HEK293 (cell line): ENCODE results near the gene DNAH8.

Experiments used
- CTCF ChIA-PET: fragments of 350-600 bp; formaldehyde crosslinking; extraction: SDS; loops from one replicate; lab custom pipeline; 2021; ENCODE audit warnings: antibody characterized with exemption; lab: Yijun Ruan, JAX
- POLR2A ChIA-PET: fragments of 300-600 bp; formaldehyde crosslinking; extraction: SDS; loops from one replicate; lab custom pipeline; 2020; ENCODE audit warnings: antibody characterized with exemption, inconsistent platforms; lab: Yijun Ruan, JAX
- H3K27ac ChIP-seq: fragments of 200-500 bp; sonication (Bioruptor generic); 2 replicates; pipeline ENCODE4 v1.5.1; 2014; ENCODE audit warnings: low read depth, low read length, control low read depth, inconsistent platforms; ENCODE audit errors: extremely low read depth
- H3K36me3 ChIP-seq, 2 experiments: fragments of 200-500 bp in 1 of 2; sonication (Bioruptor generic) in 1 of 2; 1 replicate in 1 of 2; 2 replicates in 1 of 2; pipeline ENCODE4 v1.5.1; 2014 to 2017; ENCODE audit warnings: inconsistent platforms in 2 of 2, low read length in 2 of 2; ENCODE audit not compliant: control insufficient read depth in 2 of 2, insufficient read depth in 1 of 2
- H3K4me1 ChIP-seq: fragments of 200-500 bp; sonication (Bioruptor generic); 2 replicates; pipeline ENCODE4 v1.5.1; 2014; ENCODE audit warnings: mild to moderate bottlenecking, low read length, inconsistent platforms; ENCODE audit not compliant: control insufficient read depth, insufficient read depth
- H3K4me3 ChIP-seq: 2 replicates; pipeline ENCODE4 v1.5.1; 2011; ENCODE audit warnings: low read depth, mild to moderate bottlenecking, control low read depth, low read length, moderate library complexity
- H3K9me3 ChIP-seq: fragments of 200-500 bp; sonication (Bioruptor generic); 2 replicates; pipeline ENCODE4 v1.5.1; 2014; ENCODE audit warnings: low read depth, low read length, inconsistent platforms; ENCODE audit not compliant: control insufficient read depth, insufficient read depth
- GLI4 ChIP-seq: fragments of 450-650 bp; formaldehyde crosslinking; IDR thresholded peaks from 2 replicates; pipeline ENCODE4 v1.5.1; 2016; ENCODE audit warnings: missing biosample characterization, missing genetic modification characterization
- OSR2 ChIP-seq: fragments of 450-650 bp; formaldehyde crosslinking; IDR thresholded peaks from 2 replicates; pipeline ENCODE4 v1.5.1; 2016; ENCODE audit warnings: missing biosample characterization, missing genetic modification characterization
- PRDM1 ChIP-seq: fragments of 450-650 bp; formaldehyde crosslinking; IDR thresholded peaks from 2 replicates; pipeline ENCODE4; 2016; ENCODE audit warnings: missing biosample characterization, missing genetic modification characterization
- PRDM6 ChIP-seq: fragments of 450-650 bp; formaldehyde crosslinking; IDR thresholded peaks from 2 replicates; pipeline ENCODE4 v1.5.1; 2017; ENCODE audit warnings: missing biosample characterization, missing genetic modification characterization
- SCRT2 ChIP-seq: fragments of 450-650 bp; formaldehyde crosslinking; IDR thresholded peaks from 2 replicates; pipeline ENCODE4 v1.5.1; 2016; ENCODE audit warnings: missing biosample characterization, missing genetic modification characterization
- SETDB1 ChIP-seq: IDR thresholded peaks from one replicate; pipeline ENCODE4 v1.6.1; 2017; ENCODE audit warnings: mild to moderate bottlenecking, low read length, moderate library complexity, mixed read lengths; ENCODE audit not compliant: insufficient read length
- TCF7L2 ChIP-seq: IDR thresholded peaks from 2 replicates; pipeline ENCODE4 v1.6.1; 2011; ENCODE audit warnings: low read depth, mild to moderate bottlenecking, inconsistent platforms, low read length, moderate library complexity, borderline replicate concordance
- TRIM28 ChIP-seq: IDR thresholded peaks from 2 replicates; pipeline ENCODE4 v1.6.1; 2011; ENCODE audit warnings: low read length, control low read depth, borderline replicate concordance
- ZBTB11 ChIP-seq: fragments of 450-650 bp; formaldehyde crosslinking; conservative IDR thresholded peaks from 2 replicates; pipeline ENCODE4 v1.5.1; 2016; ENCODE audit warnings: low read depth, missing biosample characterization, missing genetic modification characterization
- ZBTB49 ChIP-seq: fragments of 450-650 bp; formaldehyde crosslinking; IDR thresholded peaks from 2 replicates; pipeline ENCODE4 v1.5.1; 2016; ENCODE audit warnings: missing biosample characterization, missing genetic modification characterization, low read depth
- ZFP69B ChIP-seq: fragments of 450-650 bp; formaldehyde crosslinking; IDR thresholded peaks from 2 replicates; pipeline ENCODE4 v1.5.1; 2016; ENCODE audit warnings: missing biosample characterization, missing genetic modification characterization
- ZNF112 ChIP-seq: fragments of 450-650 bp; formaldehyde crosslinking; IDR thresholded peaks from 2 replicates; pipeline ENCODE4 v1.5.0; 2017; ENCODE audit warnings: missing biosample characterization, missing genetic modification characterization
- ZNF138 ChIP-seq: fragments of 450-650 bp; formaldehyde crosslinking; IDR thresholded peaks from 2 replicates; pipeline ENCODE4 v1.5.1; 2016; ENCODE audit warnings: missing biosample characterization, missing genetic modification characterization, borderline replicate concordance
- ZNF146 ChIP-seq: fragments of 450-650 bp; formaldehyde crosslinking; IDR thresholded peaks from 2 replicates; pipeline ENCODE4 v1.5.1; 2016; ENCODE audit warnings: missing biosample characterization, missing genetic modification characterization
- ZNF155 ChIP-seq: fragments of 450-650 bp; formaldehyde crosslinking; IDR thresholded peaks from 2 replicates; pipeline ENCODE4 v1.5.1; 2016; ENCODE audit warnings: missing biosample characterization, missing genetic modification characterization
- ZNF184 ChIP-seq: fragments of 450-650 bp; IDR thresholded peaks from 2 replicates; pipeline ENCODE4 v1.5.1; 2018; ENCODE audit warnings: missing biosample characterization, mild to moderate bottlenecking, missing genetic modification characterization
- ZNF2 ChIP-seq: fragments of 450-650 bp; formaldehyde crosslinking; IDR thresholded peaks from 2 replicates; pipeline ENCODE4 v1.5.1; 2016; ENCODE audit warnings: missing biosample characterization, missing genetic modification characterization
- ZNF221 ChIP-seq: fragments of 450-650 bp; formaldehyde crosslinking; IDR thresholded peaks from 2 replicates; pipeline ENCODE4 v1.5.1; 2017; ENCODE audit warnings: missing biosample characterization, missing genetic modification characterization, borderline replicate concordance
- ZNF324 ChIP-seq: fragments of 450-650 bp; formaldehyde crosslinking; IDR thresholded peaks from 2 replicates; pipeline ENCODE4 v1.5.1; 2016; ENCODE audit warnings: missing biosample characterization, missing genetic modification characterization
- ZNF529 ChIP-seq: fragments of 450-650 bp; formaldehyde crosslinking; IDR thresholded peaks from 2 replicates; pipeline ENCODE4 v1.5.1; 2017; ENCODE audit warnings: missing genetic modification characterization, missing biosample characterization; ENCODE audit not compliant: insufficient replicate concordance
- ZNF629 ChIP-seq: fragments of 450-650 bp; formaldehyde crosslinking; IDR thresholded peaks from 2 replicates; pipeline ENCODE4 v1.5.1; 2017; ENCODE audit warnings: missing biosample characterization, missing genetic modification characterization
- ZNF654 ChIP-seq: fragments of 450-650 bp; formaldehyde crosslinking; IDR thresholded peaks from 2 replicates; pipeline ENCODE4 v1.5.1; 2016; ENCODE audit warnings: low read depth, missing biosample characterization, missing genetic modification characterization
- ZNF704 ChIP-seq: fragments of 450-650 bp; formaldehyde crosslinking; IDR thresholded peaks from 2 replicates; pipeline ENCODE4 v1.5.1; 2016; ENCODE audit warnings: missing biosample characterization, missing genetic modification characterization
- ZXDB ChIP-seq: fragments of 450-650 bp; formaldehyde crosslinking; IDR thresholded peaks from 2 replicates; pipeline ENCODE4 v1.5.1; 2016; ENCODE audit warnings: missing biosample characterization, missing genetic modification characterization

Gene DNAH8

GRCh38 chr6:38719358-38719757 lies 4.2 kb downstream of the DNAH8 start:
- CTCF ChIA-PET = interaction anchor here (0.7 to 1.1 kb wide), 5 partner anchors 9 to 1200 kb away, joined by 3 to 6 read pairs (median 3); no protein-coding TSS in a partner anchor
- Histone ChIP-seq H3K4me1 (peaks cover 6% of the 10 kb centered on the region; the same call in 1 of the 2 replicates), H3K27ac (no peak overlapping the region), H3K4me3 (no peak overlapping the region), H3K9me3 (no peaks in the 10 kb centered on the region), H3K36me3 (no peaks in the 10 kb centered on the region)
- POLR2A ChIA-PET = no interaction called here
- TF ChIP-seq ZNF146 (peak; percentile 64), ZBTB11 (tag by site-specific recombination) (no peak), PRDM1 (tag by site-specific recombination) (no peak), GLI4 (tag by site-specific recombination) (no peak), ZNF155 (tag by site-specific recombination) (no peak)

GRCh38 chr6:38720295-38720694 lies 5.2 kb downstream of the DNAH8 start:
- Histone ChIP-seq H3K9me3 (no peaks in the 10 kb centered on the region), H3K27ac (no peak overlapping the region), H3K36me3 (no peaks in the 10 kb centered on the region), H3K4me1 (peaks cover 6% of the 10 kb centered on the region; the same call in 1 of the 2 replicates), H3K4me3 (no peak overlapping the region)
- CTCF ChIA-PET = interaction anchor here (0.7 kb wide), 3 partner anchors 17 to 1260 kb away, joined by 3 to 5 read pairs (median 3); partner anchors contain the start of gene GLO1
- TF ChIP-seq ZNF221 (tag by site-specific recombination) (no peak), ZNF654 (tag by site-specific recombination) (peak; percentile 39), SETDB1 (peak; percentile 66), ZNF138 (tag by site-specific recombination) (no peak), ZNF184 (tag by site-specific recombination) (no peak), ZNF629 (tag by site-specific recombination) (no peak)
- POLR2A ChIA-PET = no interaction called here

GRCh38 chr6:38722038-38722437 lies 6.9 kb downstream of the DNAH8 start:
- CTCF ChIA-PET = interaction anchor here (0.6 kb wide), 3 partner anchors 53 to 344 kb away, joined by 3 to 5 read pairs (median 3); no protein-coding TSS in a partner anchor
- Histone ChIP-seq H3K27ac (no peak overlapping the region), H3K36me3 (no peaks in the 10 kb centered on the region), H3K4me3 (no peak overlapping the region), H3K9me3 (no peaks in the 10 kb centered on the region), H3K4me1 (peaks cover 6% of the 10 kb centered on the region; the same call in 1 of the 2 replicates)
- POLR2A ChIA-PET = no interaction called here
- TF ChIP-seq ZFP69B (tag by site-specific recombination) = no peak
- TF ChIP-seq TCF7L2 = no peak
- 0 out of 2 replicates have a peak, but pooled peaks have one; percentile 24 for TF ChIP-seq ZXDB (tag by site-specific recombination)
- no peak for TF ChIP-seq ZNF112 (tag by site-specific recombination)
- no peak for TF ChIP-seq ZNF324 (tag by site-specific recombination)
- peak; percentile 30; the same call in 1 of the 2 replicates for TF ChIP-seq PRDM6 (tag by site-specific recombination)
- 0 out of 2 replicates have a peak, but pooled peaks have one; percentile 21 for TF ChIP-seq OSR2
- no peak for TF ChIP-seq ZNF2 (tag by site-specific recombination)
- no peak for TF ChIP-seq ZBTB49
- no peak for TF ChIP-seq ZNF146
- TF ChIP-seq TRIM28 = no peak
- no peak for TF ChIP-seq SCRT2
- no peak for TF ChIP-seq ZNF529
- no peak for TF ChIP-seq ZNF704
